Limb (tissue), 2 donors: ENCODE data around the gene XPC.
"Not testable (repeated sequence)": the region's sequence is repeated elsewhere in the genome, so short reads cannot be mapped to it uniquely, and the experiment has no call there.

Experiments
- DNase-seq, 2 donors: peaks; one replicate each; pipeline ENCODE4 v3.0.0-alpha.2; 2016; ENCODE audit errors: extremely low spot score in 2 of 2

The XPC gene

GRCh38 chr3:14120921-14121448, 57.4 kb downstream of the XPC start:
- not testable (repeated sequence) for DNase-seq

- peak in 1 of 2 donors; percentile 6 for DNase-seq
Measured at GRCh38 chr3:14120111-14120920, 58.1 kb downstream of the XPC start.

GRCh38 chr3:14119651-14120050, 58.8 kb downstream of the XPC start:
- no peak for DNase-seq

GRCh38 chr3:14118400-14119381, 59.7 kb downstream of the XPC start:
- no peak for DNase-seq

- no peak for DNase-seq
Measured at GRCh38 chr3:14117468-14118399, 60.7 kb downstream of the XPC start.

- DNase-seq = no peak
Measured at GRCh38 chr3:14113965-14114635, 64.3 kb downstream of the XPC start.

- no peak for DNase-seq
Measured at GRCh38 chr3:14110699-14111098, 67.7 kb downstream of the XPC start.

- not testable (repeated sequence) for DNase-seq
Measured at GRCh38 chr3:14109821-14110220, 68.6 kb downstream of the XPC start.

GRCh38 chr3:14097616-14098391, 80.6 kb downstream of the XPC start:
- no peak for DNase-seq

GRCh38 chr3:14096742-14097141, 81.7 kb downstream of the XPC start:
- DNase-seq = no peak
